ENCODE measurements around the gene VSX1. TPM values are rescaled to one million over a fixed set of nuclear protein-coding genes. Genes with fewer than 3 reads are reported as not detected.

Gene VSX1
- total RNA-seq, result not detected in 2 replicates

GRCh38 chr20:25081730-25082497 lies at the start of gene VSX1:
Gene VSX1, minus strand, starts transcription at chr20:25082141. Its CDS starts 45 bp downstream, at chr20:25082096.

DNA sequence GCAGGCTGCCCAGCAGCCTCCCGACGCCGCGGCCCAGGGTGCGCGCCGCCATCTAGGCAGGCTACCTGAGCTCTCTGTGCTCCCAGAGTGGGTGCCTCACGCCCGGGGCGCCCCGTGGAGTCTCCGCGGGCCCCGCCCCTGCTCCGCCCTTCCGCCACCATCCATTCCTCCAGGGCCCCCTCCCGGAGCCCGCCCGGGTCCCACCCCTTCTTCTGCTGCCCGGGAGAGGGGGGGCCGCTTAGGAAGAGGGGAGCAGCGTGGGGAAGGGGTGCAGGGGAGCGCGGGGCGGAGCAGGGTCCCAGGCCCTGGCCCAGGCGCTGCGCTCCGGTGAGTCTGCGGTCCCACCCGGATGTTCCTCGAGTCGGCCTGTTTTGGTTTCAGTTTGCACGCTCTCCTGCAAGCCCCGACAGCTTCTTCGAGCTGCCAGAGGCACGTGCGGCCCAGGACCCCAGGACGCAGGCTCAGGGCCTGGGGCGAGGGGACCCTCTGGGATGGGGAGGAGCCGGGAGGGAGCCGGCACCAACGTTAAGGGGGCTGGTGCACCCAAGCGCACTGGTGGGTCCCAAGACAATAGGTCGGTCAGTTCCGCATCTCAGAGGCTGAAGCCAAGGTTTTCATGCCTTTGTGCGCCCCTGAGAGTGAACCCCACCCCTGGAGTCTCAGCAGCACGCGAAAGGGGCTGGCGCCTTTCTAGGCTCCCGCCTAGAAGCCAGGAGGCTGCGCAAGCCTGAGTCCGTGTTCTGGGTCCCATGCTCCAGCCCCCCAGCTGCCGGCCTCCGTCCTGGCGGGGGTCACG lies 23.7 kb downstream of the VSX1 start, which contains the start of gene ACSS1:
ACSS1 (minus strand) TSS at position 89 of the 796 bp plus-strand sequence; CDS start at position 52, 37 bp downstream.

Other genes starting within 250 kb of the VSX1 start
- not detected in 2 replicates for gene CST7, start 132.9 kb downstream of the VSX1 start, total RNA-seq
- gene APMAP, start 89.4 kb downstream of the VSX1 start, total RNA-seq, result 102 and 135 TPM in 2 replicates
- gene ACSS1, start 24.0 kb downstream of the VSX1 start, total RNA-seq, result 1.7 and 4.2 TPM in 2 replicates
- 60.9 and 89.7 TPM in 2 replicates for gene ENTPD6, start 113.6 kb upstream of the VSX1 start, total RNA-seq
- gene PYGB, start 165.9 kb upstream of the VSX1 start, total RNA-seq, result 123 and 223 TPM in 2 replicates

All from smooth muscle cell of the pulmonary artery (primary cell).